Loucy (cell line): ENCODE results near the gene NDUFA8.

Source experiments
- EZH2phosphoT487 ChIP-seq: fragments of 200-600 bp; IDR thresholded peaks from 2 replicates; pipeline ENCODE4 v1.6.1; 2018; ENCODE audit warnings: antibody characterized with exemption, mild to moderate bottlenecking, moderate library complexity, borderline replicate concordance
- TF ChIP-seq, protein P1 (sequence below): fragments of 200-600 bp; sonication (generic); conservative IDR thresholded peaks from 2 replicates; pipeline ENCODE4 v1.5.1; 2014; ENCODE audit warnings: mild to moderate bottlenecking, antibody characterized with exemption, low read length

DNA sequence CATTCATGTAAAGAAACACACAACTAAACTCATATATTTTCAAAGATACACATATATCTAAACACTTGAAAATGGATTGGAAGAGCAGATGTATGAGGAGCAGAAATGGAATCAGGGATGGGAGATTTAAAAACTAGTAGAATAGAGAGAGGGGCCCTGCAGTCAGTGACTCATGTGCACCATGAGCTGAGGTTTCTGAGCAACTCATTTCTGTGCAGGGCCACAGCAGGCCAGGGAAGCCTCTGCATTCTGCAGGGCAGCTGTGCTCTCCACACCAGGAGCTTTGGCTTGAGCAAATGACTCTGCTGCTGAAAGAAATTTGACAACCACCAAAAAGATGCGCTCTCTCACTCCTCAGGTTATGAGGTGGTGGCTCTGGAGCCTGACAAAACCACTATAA is 42.1 kb upstream of the NDUFA8 start:
- TF ChIP-seq, protein P1, sequence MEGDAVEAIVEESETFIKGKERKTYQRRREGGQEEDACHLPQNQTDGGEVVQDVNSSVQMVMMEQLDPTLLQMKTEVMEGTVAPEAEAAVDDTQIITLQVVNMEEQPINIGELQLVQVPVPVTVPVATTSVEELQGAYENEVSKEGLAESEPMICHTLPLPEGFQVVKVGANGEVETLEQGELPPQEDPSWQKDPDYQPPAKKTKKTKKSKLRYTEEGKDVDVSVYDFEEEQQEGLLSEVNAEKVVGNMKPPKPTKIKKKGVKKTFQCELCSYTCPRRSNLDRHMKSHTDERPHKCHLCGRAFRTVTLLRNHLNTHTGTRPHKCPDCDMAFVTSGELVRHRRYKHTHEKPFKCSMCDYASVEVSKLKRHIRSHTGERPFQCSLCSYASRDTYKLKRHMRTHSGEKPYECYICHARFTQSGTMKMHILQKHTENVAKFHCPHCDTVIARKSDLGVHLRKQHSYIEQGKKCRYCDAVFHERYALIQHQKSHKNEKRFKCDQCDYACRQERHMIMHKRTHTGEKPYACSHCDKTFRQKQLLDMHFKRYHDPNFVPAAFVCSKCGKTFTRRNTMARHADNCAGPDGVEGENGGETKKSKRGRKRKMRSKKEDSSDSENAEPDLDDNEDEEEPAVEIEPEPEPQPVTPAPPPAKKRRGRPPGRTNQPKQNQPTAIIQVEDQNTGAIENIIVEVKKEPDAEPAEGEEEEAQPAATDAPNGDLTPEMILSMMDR = no peak
- TF ChIP-seq EZH2phosphoT487 = no peak
